ENCODE measurements around the gene DOK6.

The DOK6 gene

DNA sequence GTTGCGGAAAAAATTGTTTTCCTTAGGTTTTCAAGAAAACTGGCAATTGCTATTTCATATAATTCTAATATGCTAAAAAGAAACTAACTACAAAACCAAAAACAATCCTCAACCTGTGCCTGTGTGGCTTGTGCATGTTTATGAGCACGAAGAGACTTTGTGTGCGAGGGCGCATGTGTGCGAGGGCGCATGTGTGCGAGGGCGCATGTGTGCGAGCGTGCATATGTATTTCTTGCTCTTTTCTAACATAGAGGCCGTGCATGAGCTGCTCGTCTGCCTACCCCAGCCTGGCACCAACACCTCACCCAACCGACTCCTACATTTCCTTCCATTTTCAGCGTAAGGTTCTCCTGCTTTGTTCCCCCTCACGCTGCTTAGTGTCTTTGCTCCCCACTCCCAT lies 211.6 kb downstream of the DOK6 start:
- Histone ChIP-seq H2AK5ac (ENCODE audit: low read depth, low read length) (no peak overlapping the region), H3K9ac (ENCODE audit: low read depth, low read length, poor library complexity) (no peak overlapping the region), H3K4me2 (ENCODE audit: insufficient read depth, low read length, poor library complexity, severe bottlenecking) (no peak overlapping the region), H3K18ac (ENCODE audit: low read length) (no peak overlapping the region), H4K8ac (ENCODE audit: low read depth, low read length) (no peak overlapping the region), H3K23ac (ENCODE audit: low read depth, low read length, poor library complexity) (no peak overlapping the region), H3K4me1 (ENCODE audit: control insufficient read depth in 2 of 2, insufficient read depth in 1 of 2, low read depth in 1 of 2, low read length in 2 of 2) (no peaks in the 10 kb centered on the region), H2BK15ac (ENCODE audit: low read length) (no peak overlapping the region), H4K91ac (ENCODE audit: low read depth, low read length, poor library complexity) (no peak overlapping the region), H3K27me3 (ENCODE audit: control insufficient read depth in 3 of 3, insufficient read depth in 3 of 3, low read depth in 1 of 3, low read length in 3 of 3) (no peaks in the 10 kb centered on the region), H2BK5ac (ENCODE audit: low read length) (peak overlapping the region; percentile 66), H2BK120ac (ENCODE audit: low read depth, low read length) (no peak overlapping the region), H2BK12ac (ENCODE audit: low read length) (peak overlapping the region; percentile 41), H3K9me3 (replicated peaks in 1 of 2; ENCODE audit: control insufficient read depth in 2 of 2, insufficient read depth in 1 of 2, low read depth in 1 of 2, low read length in 2 of 2) (no peaks in the 10 kb centered on the region), H3K27ac (replicated peaks; ENCODE audit: low read length) (no peak overlapping the region), H2AFZ (ENCODE audit: low read length) (no peak overlapping the region), H3K79me1 (ENCODE audit: low read depth, low read length) (no peaks in the 10 kb centered on the region), H3K14ac (ENCODE audit: low read length) (no peak overlapping the region), H3K4me3 (ENCODE audit: low read length in 2 of 2) (no peak overlapping the region), H3K36me3 (replicated peaks in 1 of 2; ENCODE audit: control insufficient read depth in 2 of 2, insufficient read depth in 2 of 2, low read length in 2 of 2) (no peaks in the 10 kb centered on the region), H3K4ac (ENCODE audit: low read length) (no peak overlapping the region)
- no peak for DNase-seq (ENCODE audit: low spot score)
- no CpG with 5 or more reads among the region's 15 CpGs for WGBS, 2 donors (ENCODE audit: extremely low coverage in 2 of 2, insufficient read length in 2 of 2, insufficient replicate concordance in 1 of 2)

DNA sequence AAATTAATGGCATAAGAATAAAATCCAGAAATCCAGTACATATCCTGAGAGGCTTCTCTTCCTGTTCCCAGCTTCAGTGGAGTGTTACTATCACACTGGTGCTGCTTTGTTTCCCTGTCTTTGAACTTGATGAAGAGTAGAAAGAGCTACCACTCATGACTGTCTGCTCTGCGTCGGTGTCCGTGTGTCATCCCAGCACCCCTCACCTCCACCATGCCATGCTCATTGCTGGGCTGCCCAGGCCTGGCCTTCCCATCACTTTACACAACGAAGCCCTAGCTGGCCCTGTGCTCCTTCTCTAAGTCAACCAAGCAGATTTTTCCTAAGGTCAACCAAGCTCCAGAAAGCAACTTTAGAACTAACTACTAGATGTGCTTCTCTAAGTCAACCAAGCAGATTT lies 215.4 kb downstream of the DOK6 start:
- Histone ChIP-seq H3K4me1 (ENCODE audit: control insufficient read depth in 2 of 2, insufficient read depth in 1 of 2, low read depth in 1 of 2, low read length in 2 of 2) (no peaks in the 10 kb centered on the region), H3K4ac (ENCODE audit: low read length) (no peak overlapping the region), H3K79me1 (ENCODE audit: low read depth, low read length) (no peaks in the 10 kb centered on the region), H3K9ac (ENCODE audit: low read depth, low read length, poor library complexity) (no peak overlapping the region), H3K36me3 (replicated peaks in 1 of 2; ENCODE audit: control insufficient read depth in 2 of 2, insufficient read depth in 2 of 2, low read length in 2 of 2) (no peaks in the 10 kb centered on the region), H2BK12ac (ENCODE audit: low read length) (no peak overlapping the region), H3K27ac (replicated peaks; ENCODE audit: low read length) (no peak overlapping the region), H3K9me3 (replicated peaks in 1 of 2; ENCODE audit: control insufficient read depth in 2 of 2, insufficient read depth in 1 of 2, low read depth in 1 of 2, low read length in 2 of 2) (no peaks in the 10 kb centered on the region), H2BK120ac (ENCODE audit: low read depth, low read length) (no peak overlapping the region), H4K8ac (ENCODE audit: low read depth, low read length) (no peak overlapping the region), H3K27me3 (ENCODE audit: control insufficient read depth in 3 of 3, insufficient read depth in 3 of 3, low read depth in 1 of 3, low read length in 3 of 3) (no peaks in the 10 kb centered on the region), H2BK15ac (ENCODE audit: low read length) (no peak overlapping the region), H3K23ac (ENCODE audit: low read depth, low read length, poor library complexity) (no peak overlapping the region), H3K18ac (ENCODE audit: low read length) (no peak overlapping the region), H3K4me3 (ENCODE audit: low read length in 2 of 2) (no peak overlapping the region), H4K91ac (ENCODE audit: low read depth, low read length, poor library complexity) (no peak overlapping the region), H2AFZ (ENCODE audit: low read length) (no peak overlapping the region), H3K14ac (ENCODE audit: low read length) (no peak overlapping the region), H2AK5ac (ENCODE audit: low read depth, low read length) (no peak overlapping the region), H2BK5ac (ENCODE audit: low read length) (no peak overlapping the region), H3K4me2 (ENCODE audit: insufficient read depth, low read length, poor library complexity, severe bottlenecking) (no peak overlapping the region)
- whole genome bisulfite sequencing, 2 donors (ENCODE audit: extremely low coverage in 2 of 2, insufficient read length in 2 of 2, insufficient replicate concordance in 1 of 2) = no CpG with 5 or more reads among the region's 4 CpGs
- DNase-seq (ENCODE audit: low spot score) = no peak

DNA sequence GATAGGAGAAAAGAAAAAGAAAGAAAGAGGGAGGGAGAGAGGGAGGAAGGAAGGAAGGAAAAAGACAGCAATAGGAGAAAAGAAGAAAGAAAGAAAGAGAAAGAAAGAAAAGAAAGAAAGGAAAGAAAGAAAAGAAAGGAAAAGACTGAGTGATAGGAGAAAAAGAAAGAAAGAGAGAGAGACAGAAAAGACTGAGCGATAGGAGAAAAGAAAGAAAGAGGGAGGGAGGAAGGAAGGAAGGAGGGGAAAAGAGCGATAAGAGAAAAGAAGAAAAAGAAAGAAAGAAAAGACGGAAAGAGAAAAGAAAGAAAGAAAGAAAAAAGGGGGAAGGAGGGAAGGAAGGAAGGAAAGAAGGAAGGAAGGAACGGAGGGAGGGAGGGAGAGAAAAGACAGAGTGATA lies 216.7 kb downstream of the DOK6 start:
- H2BK120ac ChIP-seq (ENCODE audit: low read depth, low read length) = no peak overlapping the region
- H4K8ac ChIP-seq (ENCODE audit: low read depth, low read length) = no peak overlapping the region
- H4K91ac ChIP-seq (ENCODE audit: low read depth, low read length, poor library complexity) = no peak overlapping the region
- DNase-seq (ENCODE audit: low spot score) = no peak
- no peak overlapping the region for H3K4me3 ChIP-seq (ENCODE audit: low read length in 2 of 2)
- H3K9me3 ChIP-seq (replicated peaks in 1 of 2; ENCODE audit: control insufficient read depth in 2 of 2, insufficient read depth in 1 of 2, low read depth in 1 of 2, low read length in 2 of 2) = no peaks in the 10 kb centered on the region
- no peak overlapping the region for H3K23ac ChIP-seq (ENCODE audit: low read depth, low read length, poor library complexity)
- H3K27ac ChIP-seq (replicated peaks; ENCODE audit: low read length) = no peak overlapping the region
- no peak overlapping the region for H3K18ac ChIP-seq (ENCODE audit: low read length)
- H3K9ac ChIP-seq (ENCODE audit: low read depth, low read length, poor library complexity) = no peak overlapping the region
- H2AFZ ChIP-seq (ENCODE audit: low read length) = no peak overlapping the region
- H2BK12ac ChIP-seq (ENCODE audit: low read length) = no peak overlapping the region
- no peak overlapping the region for H3K14ac ChIP-seq (ENCODE audit: low read length)
- H2BK15ac ChIP-seq (ENCODE audit: low read length) = no peak overlapping the region
- H2BK5ac ChIP-seq (ENCODE audit: low read length) = no peak overlapping the region
- no peaks in the 10 kb centered on the region for H3K79me1 ChIP-seq (ENCODE audit: low read depth, low read length)
- H3K27me3 ChIP-seq (ENCODE audit: control insufficient read depth in 3 of 3, insufficient read depth in 3 of 3, low read depth in 1 of 3, low read length in 3 of 3) = no peaks in the 10 kb centered on the region
- 100% methylated on average over 3 of the region's 4 CpGs; no CpG with 5 or more reads in 1 of the 2 donors for WGBS, 2 donors (ENCODE audit: extremely low coverage in 2 of 2, insufficient read length in 2 of 2, insufficient replicate concordance in 1 of 2)
- no peak overlapping the region for H3K4ac ChIP-seq (ENCODE audit: low read length)
- no peak overlapping the region for H2AK5ac ChIP-seq (ENCODE audit: low read depth, low read length)
- H3K36me3 ChIP-seq (replicated peaks in 1 of 2; ENCODE audit: control insufficient read depth in 2 of 2, insufficient read depth in 2 of 2, low read length in 2 of 2) = no peaks in the 10 kb centered on the region
- no peak overlapping the region for H3K4me2 ChIP-seq (ENCODE audit: insufficient read depth, low read length, poor library complexity, severe bottlenecking)
- no peaks in the 10 kb centered on the region for H3K4me1 ChIP-seq (ENCODE audit: control insufficient read depth in 2 of 2, insufficient read depth in 1 of 2, low read depth in 1 of 2, low read length in 2 of 2)

DNA sequence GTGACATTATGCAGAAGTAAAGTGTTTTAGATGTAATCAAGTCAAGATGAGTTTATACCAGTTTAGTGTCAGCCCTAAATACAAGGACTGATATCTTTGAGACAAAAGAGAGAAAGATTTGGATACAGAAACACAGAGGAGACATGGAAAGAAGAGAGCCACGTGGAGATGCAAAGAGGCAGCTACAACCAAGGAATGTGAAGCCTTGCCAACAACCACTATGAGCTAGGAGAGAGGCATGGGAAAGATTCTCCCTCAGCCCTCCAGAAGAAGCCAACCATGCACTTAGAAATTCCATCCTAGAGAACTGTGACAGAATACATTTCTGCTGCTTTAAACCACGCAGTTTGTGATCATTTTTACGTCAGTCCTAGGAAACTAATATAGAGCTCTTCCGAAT lies 217.2 kb downstream of the DOK6 start:
- no peak for DNase-seq (ENCODE audit: low spot score)

More for the DNA sequence above, 217.2 kb downstream of the DOK6 start:
- Histone ChIP-seq H2BK5ac (ENCODE audit: low read length) (no peak overlapping the region), H2BK120ac (ENCODE audit: low read depth, low read length) (no peak overlapping the region), H3K79me1 (ENCODE audit: low read depth, low read length) (no peaks in the 10 kb centered on the region), H3K4me3 (ENCODE audit: low read length in 2 of 2) (no peak overlapping the region), H3K9me3 (replicated peaks in 1 of 2; ENCODE audit: control insufficient read depth in 2 of 2, insufficient read depth in 1 of 2, low read depth in 1 of 2, low read length in 2 of 2) (no peaks in the 10 kb centered on the region), H4K91ac (ENCODE audit: low read depth, low read length, poor library complexity) (no peak overlapping the region), H2AK5ac (ENCODE audit: low read depth, low read length) (no peak overlapping the region), H3K18ac (ENCODE audit: low read length) (no peak overlapping the region), H3K9ac (ENCODE audit: low read depth, low read length, poor library complexity) (no peak overlapping the region), H4K8ac (ENCODE audit: low read depth, low read length) (no peak overlapping the region), H3K23ac (ENCODE audit: low read depth, low read length, poor library complexity) (no peak overlapping the region), H2AFZ (ENCODE audit: low read length) (no peak overlapping the region), H3K27ac (replicated peaks; ENCODE audit: low read length) (no peak overlapping the region), H3K27me3 (ENCODE audit: control insufficient read depth in 3 of 3, insufficient read depth in 3 of 3, low read depth in 1 of 3, low read length in 3 of 3) (no peaks in the 10 kb centered on the region), H3K14ac (ENCODE audit: low read length) (no peak overlapping the region), H2BK12ac (ENCODE audit: low read length) (no peak overlapping the region), H3K4me1 (ENCODE audit: control insufficient read depth in 2 of 2, insufficient read depth in 1 of 2, low read depth in 1 of 2, low read length in 2 of 2) (no peaks in the 10 kb centered on the region), H3K36me3 (replicated peaks in 1 of 2; ENCODE audit: control insufficient read depth in 2 of 2, insufficient read depth in 2 of 2, low read length in 2 of 2) (no peaks in the 10 kb centered on the region), H2BK15ac (ENCODE audit: low read length) (no peak overlapping the region), H3K4me2 (ENCODE audit: insufficient read depth, low read length, poor library complexity, severe bottlenecking) (no peak overlapping the region), H3K4ac (ENCODE audit: low read length) (no peak overlapping the region)
- WGBS, 2 donors (ENCODE audit: extremely low coverage in 2 of 2, insufficient read length in 2 of 2, insufficient replicate concordance in 1 of 2) = no CpG with 5 or more reads among the region's 4 CpGs
